GM12878 (cell line): Measurements from ENCODE around the gene PRCC. TPM values are rescaled to one million over a fixed set of nuclear protein-coding genes. Genes with fewer than 3 reads are reported as not detected.

Experiments
- CREM ChIP-seq: IDR thresholded peaks from 2 replicates; pipeline ENCODE4 v1.6.1; 2014; ENCODE audit warnings: antibody characterized with exemption, low read depth
- GATAD2B ChIP-seq: fragments of 450-650 bp; conservative IDR thresholded peaks from 2 replicates; pipeline ENCODE4 v1.6.1; 2017; ENCODE audit warnings: low read depth, mild to moderate bottlenecking, moderate library complexity
- HCFC1 ChIP-seq: fragments of 150-350 bp; IDR thresholded peaks from 2 replicates; pipeline ENCODE4 v1.6.1; 2014; ENCODE audit warnings: low read length
- IKZF1 ChIP-seq: fragments of 450-650 bp; conservative IDR thresholded peaks from 2 replicates; pipeline ENCODE4 v1.6.1; 2017; ENCODE audit warnings: antibody characterized with exemption, mild to moderate bottlenecking
- KDM1A ChIP-seq: fragments of 200-600 bp; sonication (generic); IDR thresholded peaks from 2 replicates; pipeline ENCODE4 v1.6.1; 2016; ENCODE audit warnings: borderline replicate concordance
- LARP7 ChIP-seq: fragments of 450-650 bp; IDR thresholded peaks from 2 replicates; pipeline ENCODE4 v1.6.1; 2017; ENCODE audit warnings: mild to moderate bottlenecking
- MEF2B ChIP-seq: fragments of 450-650 bp; IDR thresholded peaks from 2 replicates; pipeline ENCODE4 v1.6.1; 2018; ENCODE audit warnings: mild to moderate bottlenecking, moderate library complexity; ENCODE audit not compliant: partially characterized antibody, poor library complexity, severe bottlenecking
- POLR2AphosphoS5 ChIP-seq: IDR thresholded peaks from 2 replicates; pipeline ENCODE4 v1.6.1; 2011; ENCODE audit warnings: mild to moderate bottlenecking, low read length, inconsistent platforms
- RUNX3 ChIP-seq: IDR thresholded peaks from 2 replicates; pipeline ENCODE4 v1.6.1; 2012; ENCODE audit warnings: low read length, inconsistent platforms
- ZNF24 ChIP-seq: fragments of 450-650 bp; IDR thresholded peaks from 2 replicates; pipeline ENCODE4 v1.6.1; 2017; ENCODE audit warnings: antibody characterized with exemption, mild to moderate bottlenecking
- polyA plus RNA-seq, 11 experiments: library from polyadenylated mRNA; depleted of rRNA in 4 of 11; unstranded in 6 of 11; stranded (reverse) in 5 of 11; fragments of >200 nt; fragmentation: Nextera tagmentation in 4 of 11; fragmentation: Illumina TruSeq in 1 of 11; extraction: Ambion mirVana in 4 of 11; extraction: Trizol in 1 of 11; gene quantifications; 1 replicate in 1 of 11; 2 replicates in 10 of 11; pipeline versions ENCODE4 v1.2.1 to v1.2.3, GENCODE V29; 2011 to 2016; ENCODE audit warnings: inconsistent platforms in 2 of 11, missing spikeins in 2 of 11, low read depth in 1 of 11
- total RNA-seq, 4 experiments: library from RNA; depleted of rRNA in 3 of 4; stranded (reverse); fragments of >200 nt in 3 of 4; fragmentation: Illumina TruSeq in 1 of 4; extraction: Trizol in 1 of 4; gene quantifications; 2 replicates each; pipeline versions ENCODE4 v1.2.1 to v1.2.3, GENCODE V29; 2013 to 2021
- TF ChIP-seq, protein P1 (sequence below): fragments of 450-650 bp; IDR thresholded peaks from 2 replicates; pipeline ENCODE4 v1.6.1; 2016; ENCODE audit warnings: mild to moderate bottlenecking
- TF ChIP-seq, protein P2 (sequence below): fragments of 450-650 bp; IDR thresholded peaks from 2 replicates; pipeline ENCODE4 v1.6.1; 2016; ENCODE audit warnings: mild to moderate bottlenecking
- TF ChIP-seq, protein P3 (sequence below): fragments of 450-650 bp; formaldehyde crosslinking; IDR thresholded peaks from 2 replicates; pipeline ENCODE4 v1.5.0; 2022; ENCODE audit warnings: mild to moderate bottlenecking, missing genetic modification characterization
- TF ChIP-seq, protein P4 (sequence below): fragments of 450-650 bp; IDR thresholded peaks from 2 replicates; pipeline ENCODE4 v1.6.1; 2016; ENCODE audit warnings: mild to moderate bottlenecking, moderate library complexity, borderline replicate concordance
- TF ChIP-seq, protein P5 (sequence below): IDR thresholded peaks from 2 replicates; pipeline ENCODE4 v1.6.1; 2011; ENCODE audit warnings: borderline replicate concordance, low read depth, mild to moderate bottlenecking, moderate library complexity, low read length; ENCODE audit not compliant: insufficient read depth, poor library complexity, severe bottlenecking
- TF ChIP-seq, protein P6 (sequence below): IDR thresholded peaks from 2 replicates; pipeline ENCODE4 v1.6.1; 2011; ENCODE audit warnings: mild to moderate bottlenecking, low read depth, low read length, moderate library complexity; ENCODE audit not compliant: insufficient replicate concordance

The PRCC gene
- total and polyA plus RNA-seq, 10 of the 15 experiments (the other 5 are each of a cell fraction or from before 2014, with no cell fraction given): 23.8 to 132 (median 63.1) TPM

DNA sequence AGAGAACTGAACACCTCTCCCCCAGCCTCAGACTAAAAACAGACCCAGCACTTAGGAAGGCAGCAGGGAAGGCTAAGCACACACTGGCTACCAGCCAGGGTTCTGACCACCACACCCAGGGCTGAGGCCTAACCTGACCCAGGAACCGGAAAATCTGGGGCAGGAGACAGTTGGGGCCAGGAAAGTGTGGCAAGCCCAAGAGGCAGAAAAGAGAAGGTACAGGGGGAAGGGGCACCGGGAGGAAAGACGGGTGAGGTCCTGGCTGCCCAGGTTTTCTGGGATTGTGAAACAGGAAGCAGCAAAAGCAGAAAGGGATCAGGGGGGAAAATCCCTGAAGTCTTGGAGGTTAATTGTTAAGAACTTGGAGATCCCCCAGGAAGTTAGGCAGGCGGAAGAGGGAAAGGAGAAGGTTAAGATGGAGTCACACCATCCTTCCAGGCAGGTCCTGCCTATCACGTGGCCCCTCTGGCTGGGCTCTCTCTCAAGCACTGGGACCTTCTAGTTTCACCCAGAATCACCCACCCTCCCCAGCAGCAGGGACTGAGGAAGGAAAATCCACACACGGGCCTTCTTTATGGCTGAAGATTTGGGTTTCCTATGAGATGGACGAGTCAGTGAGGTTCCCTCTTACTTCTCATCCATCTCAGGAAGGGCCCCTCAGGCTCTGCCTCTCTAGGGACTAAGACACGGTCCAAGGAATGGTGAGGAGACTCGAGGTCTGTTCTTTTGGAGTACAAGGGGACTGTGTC lies 18.5 kb upstream of the PRCC start (continued):
- TF ChIP-seq, protein P1, sequence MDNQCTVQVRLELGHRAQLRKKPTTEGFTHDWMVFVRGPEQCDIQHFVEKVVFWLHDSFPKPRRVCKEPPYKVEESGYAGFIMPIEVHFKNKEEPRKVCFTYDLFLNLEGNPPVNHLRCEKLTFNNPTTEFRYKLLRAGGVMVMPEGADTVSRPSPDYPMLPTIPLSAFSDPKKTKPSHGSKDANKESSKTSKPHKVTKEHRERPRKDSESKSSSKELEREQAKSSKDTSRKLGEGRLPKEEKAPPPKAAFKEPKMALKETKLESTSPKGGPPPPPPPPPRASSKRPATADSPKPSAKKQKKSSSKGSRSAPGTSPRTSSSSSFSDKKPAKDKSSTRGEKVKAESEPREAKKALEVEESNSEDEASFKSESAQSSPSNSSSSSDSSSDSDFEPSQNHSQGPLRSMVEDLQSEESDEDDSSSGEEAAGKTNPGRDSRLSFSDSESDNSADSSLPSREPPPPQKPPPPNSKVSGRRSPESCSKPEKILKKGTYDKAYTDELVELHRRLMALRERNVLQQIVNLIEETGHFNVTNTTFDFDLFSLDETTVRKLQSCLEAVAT: peak; percentile 46; the same call in 1 of the 2 replicates
- TF ChIP-seq GATAD2B: no peak
- no peak for TF ChIP-seq ZNF24
- no peak for TF ChIP-seq HCFC1
- peak; percentile 88 for TF ChIP-seq IKZF1
- TF ChIP-seq, protein P2, sequence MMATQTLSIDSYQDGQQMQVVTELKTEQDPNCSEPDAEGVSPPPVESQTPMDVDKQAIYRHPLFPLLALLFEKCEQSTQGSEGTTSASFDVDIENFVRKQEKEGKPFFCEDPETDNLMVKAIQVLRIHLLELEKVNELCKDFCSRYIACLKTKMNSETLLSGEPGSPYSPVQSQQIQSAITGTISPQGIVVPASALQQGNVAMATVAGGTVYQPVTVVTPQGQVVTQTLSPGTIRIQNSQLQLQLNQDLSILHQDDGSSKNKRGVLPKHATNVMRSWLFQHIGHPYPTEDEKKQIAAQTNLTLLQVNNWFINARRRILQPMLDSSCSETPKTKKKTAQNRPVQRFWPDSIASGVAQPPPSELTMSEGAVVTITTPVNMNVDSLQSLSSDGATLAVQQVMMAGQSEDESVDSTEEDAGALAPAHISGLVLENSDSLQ: no peak
- no peak for TF ChIP-seq LARP7
- no peak for TF ChIP-seq MEF2B
- peak; percentile 73 for TF ChIP-seq POLR2AphosphoS5
- TF ChIP-seq RUNX3: no peak
- TF ChIP-seq, protein P3, sequence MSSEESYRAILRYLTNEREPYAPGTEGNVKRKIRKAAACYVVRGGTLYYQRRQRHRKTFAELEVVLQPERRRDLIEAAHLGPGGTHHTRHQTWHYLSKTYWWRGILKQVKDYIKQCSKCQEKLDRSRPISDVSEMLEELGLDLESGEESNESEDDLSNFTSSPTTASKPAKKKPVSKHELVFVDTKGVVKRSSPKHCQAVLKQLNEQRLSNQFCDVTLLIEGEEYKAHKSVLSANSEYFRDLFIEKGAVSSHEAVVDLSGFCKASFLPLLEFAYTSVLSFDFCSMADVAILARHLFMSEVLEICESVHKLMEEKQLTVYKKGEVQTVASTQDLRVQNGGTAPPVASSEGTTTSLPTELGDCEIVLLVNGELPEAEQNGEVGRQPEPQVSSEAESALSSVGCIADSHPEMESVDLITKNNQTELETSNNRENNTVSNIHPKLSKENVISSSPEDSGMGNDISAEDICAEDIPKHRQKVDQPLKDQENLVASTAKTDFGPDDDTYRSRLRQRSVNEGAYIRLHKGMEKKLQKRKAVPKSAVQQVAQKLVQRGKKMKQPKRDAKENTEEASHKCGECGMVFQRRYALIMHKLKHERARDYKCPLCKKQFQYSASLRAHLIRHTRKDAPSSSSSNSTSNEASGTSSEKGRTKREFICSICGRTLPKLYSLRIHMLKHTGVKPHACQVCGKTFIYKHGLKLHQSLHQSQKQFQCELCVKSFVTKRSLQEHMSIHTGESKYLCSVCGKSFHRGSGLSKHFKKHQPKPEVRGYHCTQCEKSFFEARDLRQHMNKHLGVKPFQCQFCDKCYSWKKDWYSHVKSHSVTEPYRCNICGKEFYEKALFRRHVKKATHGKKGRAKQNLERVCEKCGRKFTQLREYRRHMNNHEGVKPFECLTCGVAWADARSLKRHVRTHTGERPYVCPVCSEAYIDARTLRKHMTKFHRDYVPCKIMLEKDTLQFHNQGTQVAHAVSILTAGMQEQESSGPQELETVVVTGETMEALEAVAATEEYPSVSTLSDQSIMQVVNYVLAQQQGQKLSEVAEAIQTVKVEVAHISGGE (CRISPR knock-in tag): no peak
- TF ChIP-seq CREM: 0 out of 2 replicates have a peak, but pooled peaks have one; percentile 8
- TF ChIP-seq, protein P4, sequence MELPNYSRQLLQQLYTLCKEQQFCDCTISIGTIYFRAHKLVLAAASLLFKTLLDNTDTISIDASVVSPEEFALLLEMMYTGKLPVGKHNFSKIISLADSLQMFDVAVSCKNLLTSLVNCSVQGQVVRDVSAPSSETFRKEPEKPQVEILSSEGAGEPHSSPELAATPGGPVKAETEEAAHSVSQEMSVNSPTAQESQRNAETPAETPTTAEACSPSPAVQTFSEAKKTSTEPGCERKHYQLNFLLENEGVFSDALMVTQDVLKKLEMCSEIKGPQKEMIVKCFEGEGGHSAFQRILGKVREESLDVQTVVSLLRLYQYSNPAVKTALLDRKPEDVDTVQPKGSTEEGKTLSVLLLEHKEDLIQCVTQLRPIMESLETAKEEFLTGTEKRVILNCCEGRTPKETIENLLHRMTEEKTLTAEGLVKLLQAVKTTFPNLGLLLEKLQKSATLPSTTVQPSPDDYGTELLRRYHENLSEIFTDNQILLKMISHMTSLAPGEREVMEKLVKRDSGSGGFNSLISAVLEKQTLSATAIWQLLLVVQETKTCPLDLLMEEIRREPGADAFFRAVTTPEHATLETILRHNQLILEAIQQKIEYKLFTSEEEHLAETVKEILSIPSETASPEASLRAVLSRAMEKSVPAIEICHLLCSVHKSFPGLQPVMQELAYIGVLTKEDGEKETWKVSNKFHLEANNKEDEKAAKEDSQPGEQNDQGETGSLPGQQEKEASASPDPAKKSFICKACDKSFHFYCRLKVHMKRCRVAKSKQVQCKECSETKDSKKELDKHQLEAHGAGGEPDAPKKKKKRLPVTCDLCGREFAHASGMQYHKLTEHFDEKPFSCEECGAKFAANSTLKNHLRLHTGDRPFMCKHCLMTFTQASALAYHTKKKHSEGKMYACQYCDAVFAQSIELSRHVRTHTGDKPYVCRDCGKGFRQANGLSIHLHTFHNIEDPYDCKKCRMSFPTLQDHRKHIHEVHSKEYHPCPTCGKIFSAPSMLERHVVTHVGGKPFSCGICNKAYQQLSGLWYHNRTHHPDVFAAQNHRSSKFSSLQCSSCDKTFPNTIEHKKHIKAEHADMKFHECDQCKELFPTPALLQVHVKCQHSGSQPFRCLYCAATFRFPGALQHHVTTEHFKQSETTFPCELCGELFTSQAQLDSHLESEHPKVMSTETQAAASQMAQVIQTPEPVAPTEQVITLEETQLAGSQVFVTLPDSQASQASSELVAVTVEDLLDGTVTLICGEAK: peak; percentile 73; the same call in 1 of the 2 replicates
- TF ChIP-seq, protein P5, sequence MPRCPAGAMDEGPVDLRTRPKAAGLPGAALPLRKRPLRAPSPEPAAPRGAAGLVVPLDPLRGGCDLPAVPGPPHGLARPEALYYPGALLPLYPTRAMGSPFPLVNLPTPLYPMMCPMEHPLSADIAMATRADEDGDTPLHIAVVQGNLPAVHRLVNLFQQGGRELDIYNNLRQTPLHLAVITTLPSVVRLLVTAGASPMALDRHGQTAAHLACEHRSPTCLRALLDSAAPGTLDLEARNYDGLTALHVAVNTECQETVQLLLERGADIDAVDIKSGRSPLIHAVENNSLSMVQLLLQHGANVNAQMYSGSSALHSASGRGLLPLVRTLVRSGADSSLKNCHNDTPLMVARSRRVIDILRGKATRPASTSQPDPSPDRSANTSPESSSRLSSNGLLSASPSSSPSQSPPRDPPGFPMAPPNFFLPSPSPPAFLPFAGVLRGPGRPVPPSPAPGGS: no peak
- TF ChIP-seq KDM1A: no peak
- TF ChIP-seq, protein P6, sequence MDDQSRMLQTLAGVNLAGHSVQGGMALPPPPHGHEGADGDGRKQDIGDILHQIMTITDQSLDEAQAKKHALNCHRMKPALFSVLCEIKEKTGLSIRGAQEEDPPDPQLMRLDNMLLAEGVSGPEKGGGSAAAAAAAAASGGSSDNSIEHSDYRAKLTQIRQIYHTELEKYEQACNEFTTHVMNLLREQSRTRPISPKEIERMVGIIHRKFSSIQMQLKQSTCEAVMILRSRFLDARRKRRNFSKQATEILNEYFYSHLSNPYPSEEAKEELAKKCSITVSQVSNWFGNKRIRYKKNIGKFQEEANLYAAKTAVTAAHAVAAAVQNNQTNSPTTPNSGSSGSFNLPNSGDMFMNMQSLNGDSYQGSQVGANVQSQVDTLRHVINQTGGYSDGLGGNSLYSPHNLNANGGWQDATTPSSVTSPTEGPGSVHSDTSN: no peak
